HG02970 (cell line): ENCODE measurements around the gene HECW1.

ENCODE experiments used
- ATAC-seq: cut with Tn5 transposase; IDR thresholded peaks from one replicate; pipeline ENCODE4 v1.9.1; 2021; ENCODE audit warnings: mild to moderate bottlenecking, moderate library complexity, moderate number of reproducible peaks; ENCODE audit not compliant: unreplicated experiment, low FRiP score

HECW1 gene

GRCh38 chr7:43456200-43456599 is 343.8 kb downstream of the HECW1 start:
- ATAC-seq: no peak

- no peak for ATAC-seq
Measured at GRCh38 chr7:43458330-43459018, 346.0 kb downstream of the HECW1 start.

GRCh38 chr7:43459019-43459337 is 346.5 kb downstream of the HECW1 start:
- no peak for ATAC-seq

DNA sequence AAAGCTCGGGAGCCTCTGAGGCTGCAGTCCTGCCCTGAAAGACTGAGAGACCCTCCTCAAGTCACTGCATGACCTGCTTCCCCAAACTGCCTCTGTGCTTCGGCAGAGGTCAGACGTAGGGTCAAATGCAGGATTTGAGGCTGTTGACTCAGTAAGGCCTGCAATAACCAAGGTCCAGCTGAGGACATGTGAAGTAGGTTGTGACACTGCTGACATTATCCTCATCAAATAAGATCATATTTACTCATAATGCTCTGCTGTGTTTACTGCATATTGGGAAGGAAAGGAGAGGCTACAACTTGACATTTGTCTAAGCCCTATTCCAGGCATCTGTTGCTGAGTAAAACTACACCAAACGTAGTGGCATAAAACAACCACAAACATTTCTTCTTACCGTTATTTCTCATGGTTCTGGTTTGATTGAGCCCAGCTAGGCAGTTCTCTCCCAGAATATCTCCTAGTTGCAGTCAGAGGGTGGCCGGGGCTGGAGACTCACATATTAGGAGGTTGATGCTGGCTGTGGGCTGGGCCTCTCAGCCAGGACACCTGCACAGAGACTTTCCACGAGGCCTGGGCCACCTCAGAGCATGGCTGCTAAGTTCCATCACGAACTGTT is 348.4 kb downstream of the HECW1 start:
- no peak for ATAC-seq

DNA sequence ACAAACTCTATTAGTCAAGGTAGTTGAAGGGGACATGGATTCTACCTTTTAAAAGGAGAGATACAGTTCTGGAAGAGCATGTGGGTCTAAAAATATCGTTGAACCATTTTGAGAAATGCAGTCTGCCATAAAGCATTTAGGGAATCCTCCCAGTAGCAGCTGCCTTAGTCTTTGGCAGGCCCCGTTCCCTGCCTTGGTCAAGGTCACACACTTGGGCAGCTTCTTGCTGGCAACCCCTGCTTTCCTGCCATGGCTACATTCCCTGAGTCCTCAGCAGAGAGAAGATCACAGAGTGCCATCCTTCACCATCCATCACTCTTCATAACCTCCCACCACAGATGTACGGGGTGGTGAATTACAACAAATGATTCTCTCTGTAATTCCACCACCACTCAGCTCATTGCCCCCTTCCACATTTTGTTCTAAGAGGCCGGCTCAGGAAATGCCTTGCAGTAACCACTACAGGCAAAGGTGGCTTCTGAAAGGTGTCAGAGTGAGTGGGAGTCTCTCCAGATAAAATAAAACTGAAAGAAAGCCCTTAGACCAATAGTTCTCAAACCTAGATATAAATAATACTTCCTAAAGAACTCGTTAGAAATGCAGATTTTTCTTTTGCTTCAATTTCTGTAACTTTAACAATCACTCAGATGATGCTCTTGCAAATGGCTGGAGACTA is 349.0 kb downstream of the HECW1 start:
- ATAC-seq: no peak

DNA sequence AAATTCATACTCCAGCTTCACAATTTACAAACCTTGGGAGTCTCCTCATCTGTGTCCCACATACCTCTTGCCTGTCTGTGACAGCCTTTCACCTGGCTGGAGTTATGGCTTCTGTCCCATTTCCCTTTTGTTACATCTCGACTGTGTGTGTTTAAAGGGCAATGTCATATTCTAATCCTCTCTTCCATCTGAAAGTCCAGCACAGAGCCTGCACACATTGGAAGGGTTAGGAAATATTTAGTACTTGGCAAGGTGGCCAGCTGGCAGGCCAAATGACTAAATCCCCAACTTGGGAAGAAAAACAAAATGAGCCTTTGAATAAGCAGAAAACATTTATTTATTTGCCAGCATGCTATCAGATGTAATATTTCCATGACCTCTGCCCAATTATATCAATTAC is 350.4 kb downstream of the HECW1 start:
- no peak for ATAC-seq

DNA sequence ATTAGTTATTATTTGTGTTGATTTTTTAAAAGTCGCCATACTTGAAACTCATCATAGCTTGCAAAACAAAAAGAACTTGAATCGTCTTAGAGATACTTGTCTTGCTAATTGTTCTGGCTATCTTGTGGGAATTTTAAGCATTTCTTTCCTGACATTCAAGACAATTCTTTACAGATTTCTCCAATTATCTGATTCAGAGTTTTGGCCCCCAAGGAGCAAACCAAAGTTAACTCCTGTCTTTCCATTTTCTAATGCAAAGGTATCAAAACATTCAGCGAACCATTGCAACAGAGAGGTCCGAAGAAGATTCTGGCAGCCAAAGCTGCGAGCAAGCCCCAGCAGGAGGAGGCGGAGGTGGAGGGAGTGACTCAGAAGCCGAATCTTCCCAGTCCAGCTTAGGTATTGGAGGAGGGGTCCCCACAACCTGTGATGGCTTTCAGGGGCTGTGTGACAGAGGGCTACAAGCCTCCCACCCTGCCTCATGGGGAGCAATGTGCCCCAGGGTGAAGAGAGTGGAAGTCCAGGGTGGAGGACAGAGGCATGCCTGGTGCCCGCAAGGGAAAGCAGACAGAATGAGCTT is 351.0 kb downstream of the HECW1 start:
- no peak for ATAC-seq

DNA sequence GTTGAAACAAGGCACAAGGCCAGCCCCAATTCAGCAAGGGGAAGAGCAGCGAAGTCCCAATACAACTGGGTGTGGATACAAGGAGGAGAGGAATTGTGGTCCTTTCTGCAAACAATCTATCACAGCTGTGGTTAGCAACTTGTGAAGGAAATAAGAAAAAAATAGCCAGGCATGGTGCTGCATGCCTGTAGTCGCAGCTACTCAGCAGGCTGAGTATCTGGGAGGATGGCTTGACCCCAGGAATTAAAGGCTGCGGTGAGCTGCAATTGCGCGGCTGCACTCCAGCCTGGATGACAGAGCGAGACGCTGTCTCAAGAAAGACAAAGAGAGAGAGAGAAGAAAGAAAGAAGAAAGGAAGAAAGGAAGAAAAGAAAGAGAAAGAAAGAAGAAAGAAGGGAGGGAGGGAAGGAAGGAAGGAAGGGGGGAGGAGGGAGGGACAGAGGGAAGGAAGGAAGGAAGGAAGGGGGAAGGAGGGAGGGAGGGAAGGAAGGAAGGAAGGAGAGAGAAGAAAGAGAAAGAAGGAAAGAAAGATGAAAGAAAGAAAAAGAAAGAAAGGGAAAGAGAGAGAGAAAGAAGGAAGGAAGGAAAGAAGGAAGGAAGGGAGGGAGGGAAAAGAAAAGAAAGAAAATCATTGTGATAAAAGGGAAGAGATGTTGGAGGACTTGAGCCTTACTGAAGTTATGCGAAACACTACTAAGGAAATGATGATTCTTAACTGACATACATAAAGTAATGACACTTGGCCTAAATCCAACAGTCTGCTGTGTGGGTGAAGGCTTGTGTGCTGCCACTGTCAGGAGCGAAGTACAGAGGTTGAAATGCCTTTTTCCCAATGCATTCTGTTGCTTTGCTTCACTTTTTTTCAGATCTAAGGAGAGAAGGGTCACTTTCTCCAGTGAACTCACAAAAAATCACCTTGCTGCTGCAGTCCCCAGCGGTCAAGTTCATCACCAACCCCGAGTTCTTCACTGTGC is 353.4 kb downstream of the HECW1 start:
- ATAC-seq: no peak

GRCh38 chr7:43467406-43467805 is 355.0 kb downstream of the HECW1 start:
- no peak for ATAC-seq

- ATAC-seq: no peak
Measured at GRCh38 chr7:43467846-43468245, 355.4 kb downstream of the HECW1 start.

DNA sequence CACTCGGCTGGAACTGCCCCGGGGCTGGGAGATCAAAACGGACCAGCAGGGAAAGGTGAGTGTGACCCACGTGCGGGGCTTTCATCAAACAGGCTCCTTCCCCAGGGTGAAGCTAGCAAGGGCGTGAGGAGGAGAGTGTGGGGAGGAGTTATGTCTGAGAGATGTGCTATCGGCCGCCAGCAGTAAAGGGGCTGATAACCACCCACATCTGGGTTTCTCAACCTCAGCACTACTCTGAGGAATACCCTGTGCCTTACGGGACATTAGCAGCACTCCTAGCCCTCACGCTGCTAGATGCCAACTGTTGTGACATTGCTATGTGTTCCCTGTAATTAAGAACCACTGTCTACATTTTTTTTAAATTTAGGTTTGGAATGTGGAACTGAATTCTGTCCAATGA is 356.6 kb downstream of the HECW1 start:
- no peak for ATAC-seq

DNA sequence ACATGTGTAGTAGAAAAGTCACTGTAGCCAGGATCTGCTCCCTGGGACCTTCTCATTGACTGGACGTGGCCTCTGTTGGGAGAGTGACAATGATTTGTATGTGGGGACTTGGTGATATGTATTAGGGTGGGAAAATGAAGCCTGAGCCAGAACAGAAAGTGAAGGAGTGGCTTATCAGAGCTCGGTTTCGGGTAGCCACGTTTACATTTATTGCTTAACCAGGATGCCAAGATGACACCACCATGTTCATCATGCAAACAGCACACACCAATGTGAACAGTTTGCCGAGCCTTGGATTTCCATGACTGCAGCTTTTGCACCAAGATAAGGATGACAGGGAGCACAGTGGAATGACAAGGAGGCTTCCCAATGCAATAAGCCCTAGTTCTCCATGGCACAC is 357.7 kb downstream of the HECW1 start:
- no peak for ATAC-seq

DNA sequence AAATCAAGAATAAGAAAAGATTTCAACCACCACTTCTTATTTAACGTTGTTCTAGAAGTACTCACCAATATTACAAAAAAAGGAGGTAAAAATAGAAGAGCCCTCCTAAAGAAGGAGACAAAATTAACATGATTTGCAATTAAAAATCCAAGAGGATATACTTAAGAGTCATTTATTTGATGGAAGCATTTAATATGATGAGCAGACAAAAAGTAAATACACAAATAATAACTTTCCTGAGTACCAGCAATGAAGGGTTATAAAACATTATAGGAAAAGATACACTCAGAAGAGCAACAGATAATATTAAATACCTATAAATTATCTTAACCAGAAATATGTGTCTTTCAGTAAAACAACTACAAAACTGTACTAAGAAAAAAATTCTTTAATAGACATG is 363.5 kb downstream of the HECW1 start:
- no peak for ATAC-seq

DNA sequence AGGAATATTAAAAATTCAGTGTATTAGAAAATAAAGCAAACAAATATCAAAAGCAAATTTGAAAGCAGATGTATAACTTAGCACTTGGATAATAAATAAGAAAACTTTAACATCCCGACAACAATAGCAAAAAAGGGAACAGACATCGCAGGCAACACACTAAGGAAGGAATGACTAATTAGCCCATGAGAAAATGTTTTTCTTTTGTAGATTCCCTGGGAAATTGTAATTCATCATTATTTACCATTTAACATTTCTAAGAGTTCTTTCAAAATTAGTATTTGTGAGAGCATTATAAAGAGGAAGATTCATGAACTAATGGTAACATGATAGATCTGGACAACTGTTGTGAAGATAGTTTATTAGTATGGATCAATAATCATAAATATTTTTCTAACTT is 364.4 kb downstream of the HECW1 start:
- ATAC-seq: no peak

GRCh38 chr7:43479042-43479441 is 366.6 kb downstream of the HECW1 start:
- ATAC-seq: no peak

DNA sequence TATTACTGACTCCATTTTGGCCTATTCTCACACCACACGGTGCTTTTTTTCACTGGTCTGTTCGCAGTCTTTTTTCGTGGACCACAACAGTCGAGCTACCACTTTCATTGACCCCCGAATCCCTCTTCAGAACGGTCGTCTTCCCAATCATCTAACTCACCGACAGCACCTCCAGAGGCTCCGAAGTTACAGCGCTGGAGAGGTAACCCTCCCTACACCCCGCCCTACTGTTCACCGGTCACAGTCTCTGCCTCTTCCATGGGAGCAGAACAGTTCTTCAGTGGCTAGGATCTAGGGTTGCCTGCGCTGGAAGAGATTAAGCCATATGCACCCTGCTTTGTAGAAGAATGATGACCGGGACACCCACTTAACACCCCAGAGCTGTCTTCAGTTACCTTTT is 367.1 kb downstream of the HECW1 start:
- no peak for ATAC-seq

DNA sequence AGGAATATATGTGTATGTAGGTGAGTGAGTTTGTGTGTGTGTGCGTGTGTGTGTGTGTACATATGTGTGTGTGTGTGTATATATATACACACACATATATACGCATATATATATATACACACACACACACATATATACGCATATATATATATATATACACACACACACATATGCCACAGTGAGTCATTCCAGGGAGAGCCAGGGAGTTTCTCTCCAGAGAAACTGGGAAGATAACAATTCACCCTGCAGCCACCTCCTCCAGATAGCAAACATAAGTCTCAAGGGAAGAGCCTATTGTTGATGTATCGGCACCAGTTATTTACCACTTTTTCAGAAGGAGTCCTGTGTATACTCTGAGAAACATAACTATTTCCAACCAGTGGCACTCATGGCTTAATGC is 368.1 kb downstream of the HECW1 start:
- no peak for ATAC-seq

- ATAC-seq: no peak
Measured at GRCh38 chr7:43481902-43482678, 369.6 kb downstream of the HECW1 start.

GRCh38 chr7:43482679-43483252 is 370.3 kb downstream of the HECW1 start:
- ATAC-seq: no peak
